Measurements from ENCODE around the gene KCNIP4. TPM values are rescaled to one million over a fixed set of nuclear protein-coding genes. Genes with fewer than 3 reads are reported as not detected.

The KCNIP4 gene
- total and polyA plus RNA-seq, 2 experiments from 2014 or later: 0.14 to 0.63 TPM

DNA sequence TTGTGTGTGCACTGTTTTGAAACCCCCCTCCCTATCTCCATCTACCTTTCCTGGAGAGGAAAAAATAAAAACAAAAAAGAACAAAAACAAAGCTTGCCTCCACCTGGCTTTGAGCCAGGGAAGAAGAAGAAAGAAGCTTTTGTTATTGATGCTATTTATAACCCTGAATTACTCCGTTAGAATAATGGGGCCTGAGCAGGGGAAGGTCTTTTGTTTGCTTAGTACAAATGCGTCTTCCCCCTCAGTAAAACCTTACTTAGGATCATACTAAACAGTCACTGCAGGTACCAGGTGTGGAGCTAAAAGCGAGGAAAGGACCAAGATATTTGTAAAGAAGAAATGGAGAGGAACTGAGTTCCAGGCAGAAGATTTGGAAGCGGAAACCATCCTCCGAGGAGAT is 352.1 kb downstream of the KCNIP4 start (continued):
- TF ChIP-seq, protein P1, sequence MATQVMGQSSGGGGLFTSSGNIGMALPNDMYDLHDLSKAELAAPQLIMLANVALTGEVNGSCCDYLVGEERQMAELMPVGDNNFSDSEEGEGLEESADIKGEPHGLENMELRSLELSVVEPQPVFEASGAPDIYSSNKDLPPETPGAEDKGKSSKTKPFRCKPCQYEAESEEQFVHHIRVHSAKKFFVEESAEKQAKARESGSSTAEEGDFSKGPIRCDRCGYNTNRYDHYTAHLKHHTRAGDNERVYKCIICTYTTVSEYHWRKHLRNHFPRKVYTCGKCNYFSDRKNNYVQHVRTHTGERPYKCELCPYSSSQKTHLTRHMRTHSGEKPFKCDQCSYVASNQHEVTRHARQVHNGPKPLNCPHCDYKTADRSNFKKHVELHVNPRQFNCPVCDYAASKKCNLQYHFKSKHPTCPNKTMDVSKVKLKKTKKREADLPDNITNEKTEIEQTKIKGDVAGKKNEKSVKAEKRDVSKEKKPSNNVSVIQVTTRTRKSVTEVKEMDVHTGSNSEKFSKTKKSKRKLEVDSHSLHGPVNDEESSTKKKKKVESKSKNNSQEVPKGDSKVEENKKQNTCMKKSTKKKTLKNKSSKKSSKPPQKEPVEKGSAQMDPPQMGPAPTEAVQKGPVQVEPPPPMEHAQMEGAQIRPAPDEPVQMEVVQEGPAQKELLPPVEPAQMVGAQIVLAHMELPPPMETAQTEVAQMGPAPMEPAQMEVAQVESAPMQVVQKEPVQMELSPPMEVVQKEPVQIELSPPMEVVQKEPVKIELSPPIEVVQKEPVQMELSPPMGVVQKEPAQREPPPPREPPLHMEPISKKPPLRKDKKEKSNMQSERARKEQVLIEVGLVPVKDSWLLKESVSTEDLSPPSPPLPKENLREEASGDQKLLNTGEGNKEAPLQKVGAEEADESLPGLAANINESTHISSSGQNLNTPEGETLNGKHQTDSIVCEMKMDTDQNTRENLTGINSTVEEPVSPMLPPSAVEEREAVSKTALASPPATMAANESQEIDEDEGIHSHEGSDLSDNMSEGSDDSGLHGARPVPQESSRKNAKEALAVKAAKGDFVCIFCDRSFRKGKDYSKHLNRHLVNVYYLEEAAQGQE (IDR thresholded peaks at IDR 0.05; ENCODE audit: unreplicated experiment): no peak
- TF ChIP-seq EZH2phosphoT487 (IDR thresholded peaks at IDR 0.05; ENCODE audit: unreplicated experiment) (no peak), EZH2 (IDR thresholded peaks at IDR 0.05; ENCODE audit: low read depth, unreplicated experiment) (no peak)
- TF ChIP-seq, protein P2, sequence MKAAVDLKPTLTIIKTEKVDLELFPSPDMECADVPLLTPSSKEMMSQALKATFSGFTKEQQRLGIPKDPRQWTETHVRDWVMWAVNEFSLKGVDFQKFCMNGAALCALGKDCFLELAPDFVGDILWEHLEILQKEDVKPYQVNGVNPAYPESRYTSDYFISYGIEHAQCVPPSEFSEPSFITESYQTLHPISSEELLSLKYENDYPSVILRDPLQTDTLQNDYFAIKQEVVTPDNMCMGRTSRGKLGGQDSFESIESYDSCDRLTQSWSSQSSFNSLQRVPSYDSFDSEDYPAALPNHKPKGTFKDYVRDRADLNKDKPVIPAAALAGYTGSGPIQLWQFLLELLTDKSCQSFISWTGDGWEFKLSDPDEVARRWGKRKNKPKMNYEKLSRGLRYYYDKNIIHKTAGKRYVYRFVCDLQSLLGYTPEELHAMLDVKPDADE (IDR thresholded peaks at IDR 0.05): no peak

DNA sequence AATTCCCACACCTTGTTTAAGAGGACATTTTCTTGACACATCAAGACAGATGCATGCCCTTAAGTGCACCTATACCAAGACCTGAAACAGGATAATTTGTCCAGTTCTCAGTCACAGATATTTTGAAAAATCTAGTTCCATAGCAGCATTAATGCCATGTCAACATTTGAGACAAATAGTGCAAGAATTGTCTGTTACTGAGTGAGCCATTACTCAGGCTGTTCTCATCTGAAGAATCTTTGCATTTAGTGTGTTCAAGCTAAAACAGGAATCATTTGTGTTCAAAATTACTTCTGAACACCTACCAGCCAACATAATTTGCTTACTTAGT is 354.9 kb downstream of the KCNIP4 start:
- Histone ChIP-seq H3K4me1 (ENCODE audit: insufficient read depth) (peaks cover 7% of the 10 kb centered on the region), H3K4me2 (no peak overlapping the region)
- TF ChIP-seq, protein P3, sequence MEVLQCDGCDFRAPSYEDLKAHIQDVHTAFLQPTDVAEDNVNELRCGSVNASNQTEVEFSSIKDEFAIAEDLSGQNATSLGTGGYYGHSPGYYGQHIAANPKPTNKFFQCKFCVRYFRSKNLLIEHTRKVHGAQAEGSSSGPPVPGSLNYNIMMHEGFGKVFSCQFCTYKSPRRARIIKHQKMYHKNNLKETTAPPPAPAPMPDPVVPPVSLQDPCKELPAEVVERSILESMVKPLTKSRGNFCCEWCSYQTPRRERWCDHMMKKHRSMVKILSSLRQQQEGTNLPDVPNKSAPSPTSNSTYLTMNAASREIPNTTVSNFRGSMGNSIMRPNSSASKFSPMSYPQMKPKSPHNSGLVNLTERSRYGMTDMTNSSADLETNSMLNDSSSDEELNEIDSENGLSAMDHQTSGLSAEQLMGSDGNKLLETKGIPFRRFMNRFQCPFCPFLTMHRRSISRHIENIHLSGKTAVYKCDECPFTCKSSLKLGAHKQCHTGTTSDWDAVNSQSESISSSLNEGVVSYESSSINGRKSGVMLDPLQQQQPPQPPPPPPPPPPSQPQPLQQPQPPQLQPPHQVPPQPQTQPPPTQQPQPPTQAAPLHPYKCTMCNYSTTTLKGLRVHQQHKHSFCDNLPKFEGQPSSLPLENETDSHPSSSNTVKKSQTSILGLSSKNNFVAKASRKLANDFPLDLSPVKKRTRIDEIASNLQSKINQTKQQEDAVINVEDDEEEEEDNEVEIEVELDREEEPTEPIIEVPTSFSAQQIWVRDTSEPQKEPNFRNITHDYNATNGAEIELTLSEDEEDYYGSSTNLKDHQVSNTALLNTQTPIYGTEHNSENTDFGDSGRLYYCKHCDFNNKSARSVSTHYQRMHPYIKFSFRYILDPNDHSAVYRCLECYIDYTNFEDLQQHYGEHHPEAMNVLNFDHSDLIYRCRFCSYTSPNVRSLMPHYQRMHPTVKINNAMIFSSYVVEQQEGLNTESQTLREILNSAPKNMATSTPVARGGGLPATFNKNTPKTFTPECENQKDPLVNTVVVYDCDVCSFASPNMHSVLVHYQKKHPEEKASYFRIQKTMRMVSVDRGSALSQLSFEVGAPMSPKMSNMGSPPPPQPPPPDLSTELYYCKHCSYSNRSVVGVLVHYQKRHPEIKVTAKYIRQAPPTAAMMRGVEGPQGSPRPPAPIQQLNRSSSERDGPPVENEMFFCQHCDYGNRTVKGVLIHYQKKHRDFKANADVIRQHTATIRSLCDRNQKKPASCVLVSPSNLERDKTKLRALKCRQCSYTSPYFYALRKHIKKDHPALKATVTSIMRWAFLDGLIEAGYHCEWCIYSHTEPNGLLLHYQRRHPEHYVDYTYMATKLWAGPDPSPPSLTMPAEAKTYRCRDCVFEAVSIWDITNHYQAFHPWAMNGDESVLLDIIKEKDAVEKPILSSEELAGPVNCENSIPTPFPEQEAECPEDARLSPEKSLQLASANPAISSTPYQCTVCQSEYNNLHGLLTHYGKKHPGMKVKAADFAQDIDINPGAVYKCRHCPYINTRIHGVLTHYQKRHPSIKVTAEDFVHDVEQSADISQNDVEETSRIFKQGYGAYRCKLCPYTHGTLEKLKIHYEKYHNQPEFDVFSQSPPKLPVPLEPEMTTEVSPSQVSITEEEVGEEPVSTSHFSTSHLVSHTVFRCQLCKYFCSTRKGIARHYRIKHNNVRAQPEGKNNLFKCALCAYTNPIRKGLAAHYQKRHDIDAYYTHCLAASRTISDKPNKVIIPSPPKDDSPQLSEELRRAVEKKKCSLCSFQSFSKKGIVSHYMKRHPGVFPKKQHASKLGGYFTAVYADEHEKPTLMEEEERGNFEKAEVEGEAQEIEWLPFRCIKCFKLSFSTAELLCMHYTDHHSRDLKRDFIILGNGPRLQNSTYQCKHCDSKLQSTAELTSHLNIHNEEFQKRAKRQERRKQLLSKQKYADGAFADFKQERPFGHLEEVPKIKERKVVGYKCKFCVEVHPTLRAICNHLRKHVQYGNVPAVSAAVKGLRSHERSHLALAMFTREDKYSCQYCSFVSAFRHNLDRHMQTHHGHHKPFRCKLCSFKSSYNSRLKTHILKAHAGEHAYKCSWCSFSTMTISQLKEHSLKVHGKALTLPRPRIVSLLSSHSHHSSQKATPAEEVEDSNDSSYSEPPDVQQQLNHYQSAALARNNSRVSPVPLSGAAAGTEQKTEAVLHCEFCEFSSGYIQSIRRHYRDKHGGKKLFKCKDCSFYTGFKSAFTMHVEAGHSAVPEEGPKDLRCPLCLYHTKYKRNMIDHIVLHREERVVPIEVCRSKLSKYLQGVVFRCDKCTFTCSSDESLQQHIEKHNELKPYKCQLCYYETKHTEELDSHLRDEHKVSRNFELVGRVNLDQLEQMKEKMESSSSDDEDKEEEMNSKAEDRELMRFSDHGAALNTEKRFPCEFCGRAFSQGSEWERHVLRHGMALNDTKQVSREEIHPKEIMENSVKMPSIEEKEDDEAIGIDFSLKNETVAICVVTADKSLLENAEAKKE (CRISPR knock-in tag; IDR thresholded peaks at IDR 0.05): no peak
- TF ChIP-seq, protein P2 (IDR thresholded peaks at IDR 0.05): no peak
- TF ChIP-seq JUNB (IDR thresholded peaks at IDR 0.05; ENCODE audit: unreplicated experiment): no peak
- TF ChIP-seq, protein P4, sequence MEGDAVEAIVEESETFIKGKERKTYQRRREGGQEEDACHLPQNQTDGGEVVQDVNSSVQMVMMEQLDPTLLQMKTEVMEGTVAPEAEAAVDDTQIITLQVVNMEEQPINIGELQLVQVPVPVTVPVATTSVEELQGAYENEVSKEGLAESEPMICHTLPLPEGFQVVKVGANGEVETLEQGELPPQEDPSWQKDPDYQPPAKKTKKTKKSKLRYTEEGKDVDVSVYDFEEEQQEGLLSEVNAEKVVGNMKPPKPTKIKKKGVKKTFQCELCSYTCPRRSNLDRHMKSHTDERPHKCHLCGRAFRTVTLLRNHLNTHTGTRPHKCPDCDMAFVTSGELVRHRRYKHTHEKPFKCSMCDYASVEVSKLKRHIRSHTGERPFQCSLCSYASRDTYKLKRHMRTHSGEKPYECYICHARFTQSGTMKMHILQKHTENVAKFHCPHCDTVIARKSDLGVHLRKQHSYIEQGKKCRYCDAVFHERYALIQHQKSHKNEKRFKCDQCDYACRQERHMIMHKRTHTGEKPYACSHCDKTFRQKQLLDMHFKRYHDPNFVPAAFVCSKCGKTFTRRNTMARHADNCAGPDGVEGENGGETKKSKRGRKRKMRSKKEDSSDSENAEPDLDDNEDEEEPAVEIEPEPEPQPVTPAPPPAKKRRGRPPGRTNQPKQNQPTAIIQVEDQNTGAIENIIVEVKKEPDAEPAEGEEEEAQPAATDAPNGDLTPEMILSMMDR (conservative IDR thresholded peaks at IDR 0.05; ENCODE audit: low read depth in 2 of 2): no peak
- TF ChIP-seq POLR2AphosphoS5 (IDR thresholded peaks at IDR 0.05; ENCODE audit: low read depth): no peak
- no peak for TF ChIP-seq EZH2phosphoT487 (IDR thresholded peaks at IDR 0.05; ENCODE audit: unreplicated experiment)
- TF ChIP-seq STAT1 (IDR thresholded peaks at IDR 0.05; ENCODE audit: unreplicated experiment): no peak
- no peak for TF ChIP-seq CREB1 (CRISPR knock-in tag; IDR thresholded peaks at IDR 0.05; ENCODE audit: low read depth)
- TF ChIP-seq EZH2 (IDR thresholded peaks at IDR 0.05; ENCODE audit: low read depth, unreplicated experiment): no peak

More for the DNA sequence above, 354.9 kb downstream of the KCNIP4 start:
- no peak overlapping the region for H2AFZ ChIP-seq
- H3K4me3 ChIP-seq: no peak overlapping the region
- peaks cover 4% of the 10 kb centered on the region; the same call in 1 of the 3 replicates for H3K36me3 Mint-ChIP-seq (ENCODE audit: low read depth)
- H3K9me3 Mint-ChIP-seq: no peaks in the 10 kb centered on the region; the same call in 1 of the 3 replicates
- H3F3A ChIP-seq (replicated peaks; ENCODE audit: low read depth): no peaks in the 10 kb centered on the region
- H4K20me1 ChIP-seq (replicated peaks; ENCODE audit: insufficient read depth): no peaks in the 10 kb centered on the region
- H3K27ac ChIP-seq (ENCODE audit: low read depth): no peak overlapping the region
- H3K27ac Mint-ChIP-seq: no peak overlapping the region
- no peak overlapping the region for H3K4me3 Mint-ChIP-seq
- H3K36me3 ChIP-seq (ENCODE audit: insufficient read depth): no peaks in the 10 kb centered on the region
- ATAC-seq (no peak), DNase-seq (ENCODE audit: low spot score) (no peak)
- H3K27me3 Mint-ChIP-seq (ENCODE audit: insufficient read depth, low read depth, poor library complexity): peaks cover 2% of the 10 kb centered on the region
- H3K79me2 ChIP-seq (replicated peaks; ENCODE audit: insufficient read depth): no peaks in the 10 kb centered on the region
- no peaks in the 10 kb centered on the region for H3K27me3 ChIP-seq (ENCODE audit: insufficient read depth)
- peaks cover 15% of the 10 kb centered on the region for H3K4me1 Mint-ChIP-seq
- H3K9me2 ChIP-seq (ENCODE audit: insufficient read depth): no peaks in the 10 kb centered on the region
